Neural progenitor cell (in vitro differentiated cells): ENCODE results near the gene VWA7. TPM values are rescaled to one million over a fixed set of nuclear protein-coding genes. Genes with fewer than 3 reads are reported as not detected.
"Not testable (repeated sequence)": the region's sequence is repeated elsewhere in the genome, so short reads cannot be mapped to it uniquely, and the experiment has no call there.

Source experiments
- DNase-seq: peaks from one replicate; pipeline ENCODE4 v3.0.0-alpha.2; 2016; ENCODE audit warnings: low spot score
- H2AFZ ChIP-seq: fragments of 200-600 bp; sonication (generic); replicated peaks from 2 replicates; pipeline ENCODE4 v1.6.1; 2016; ENCODE audit warnings: antibody characterized with exemption
- H3F3A ChIP-seq: fragments of 200-600 bp; sonication (generic); 2 replicates; pipeline ENCODE4 v1.6.1; 2016; ENCODE audit warnings: antibody characterized with exemption, low read depth
- H3K27ac ChIP-seq: fragments of 200-600 bp; sonication (generic); 2 replicates; pipeline ENCODE4 v1.5.1; 2016; ENCODE audit warnings: mild to moderate bottlenecking
- H3K27me3 ChIP-seq: fragments of 200-600 bp; sonication (generic); 2 replicates; pipeline ENCODE4 v1.6.1; 2016; ENCODE audit warnings: mild to moderate bottlenecking, moderate library complexity
- H3K36me3 ChIP-seq: fragments of 200-600 bp; sonication (generic); 2 replicates; pipeline ENCODE4 v1.5.1; 2016
- H3K4me1 ChIP-seq: fragments of 200-600 bp; sonication (generic); 2 replicates; pipeline ENCODE4 v1.6.1; 2016; ENCODE audit warnings: mixed run types
- H3K4me2 ChIP-seq: fragments of 200-600 bp; sonication (generic); 2 replicates; pipeline ENCODE4 v1.6.1; 2016
- H3K4me3 ChIP-seq: fragments of 200-600 bp; sonication (generic); 2 replicates; pipeline ENCODE4 v1.5.1; 2016
- H3K79me2 ChIP-seq: fragments of 200-600 bp; sonication (generic); 2 replicates; pipeline ENCODE4 v1.6.1; 2016; ENCODE audit warnings: low read depth
- H3K9ac ChIP-seq: fragments of 200-600 bp; sonication (generic); 2 replicates; pipeline ENCODE4 v1.6.1; 2016
- H3K9me3 ChIP-seq: fragments of 200-600 bp; sonication (generic); 2 replicates; pipeline ENCODE4 v1.5.1; 2016; ENCODE audit warnings: low read depth
- H4K20me1 ChIP-seq: fragments of 200-600 bp; sonication (generic); 2 replicates; pipeline ENCODE4 v1.6.1; 2016; ENCODE audit warnings: low read depth
- H3K27ac Mint-ChIP-seq: 3 replicates; pipeline ENCODE4 v1.8.0; 2021; ENCODE audit warnings: mixed read lengths
- H3K27me3 Mint-ChIP-seq: 2 replicates; pipeline ENCODE4 v1.8.0; 2022; ENCODE audit warnings: low read depth, mild to moderate bottlenecking, inconsistent platforms, moderate library complexity, mixed read lengths; ENCODE audit not compliant: insufficient read depth
- H3K36me3 Mint-ChIP-seq: 3 replicates; pipeline ENCODE4 v1.8.0; 2021; ENCODE audit warnings: mixed read lengths
- H3K4me1 Mint-ChIP-seq: 3 replicates; pipeline ENCODE4 v1.8.0; 2021; ENCODE audit warnings: mixed read lengths
- H3K4me3 Mint-ChIP-seq: 3 replicates; pipeline ENCODE4 v1.8.0; 2021; ENCODE audit warnings: mild to moderate bottlenecking, moderate library complexity, mixed read lengths
- H3K9me3 Mint-ChIP-seq: 3 replicates; pipeline ENCODE4 v1.8.0; 2020; ENCODE audit warnings: mixed read lengths
- CTCF ChIP-seq: fragments of 200-600 bp; sonication (generic); IDR thresholded peaks from 2 replicates; pipeline ENCODE4 v1.5.1; 2017; ENCODE audit warnings: antibody characterized with exemption, mild to moderate bottlenecking
- EZH2 ChIP-seq: fragments of 200-600 bp; sonication (generic); IDR thresholded peaks from 2 replicates; pipeline ENCODE4 v1.6.1; 2017; ENCODE audit warnings: antibody characterized with exemption, mild to moderate bottlenecking, moderate library complexity
- EZH2phosphoT487 ChIP-seq: fragments of 200-600 bp; sonication (generic); IDR thresholded peaks from 2 replicates; pipeline ENCODE4 v1.6.1; 2017; ENCODE audit warnings: antibody characterized with exemption
- total RNA-seq: library from RNA; depleted of rRNA; stranded (reverse); fragments of >200 nt; gene quantifications from 2 replicates; pipeline ENCODE4 v1.2.3, GENCODE V29; 2015; ENCODE audit warnings: low replicate concordance

Gene VWA7
- total RNA-seq, 1 donor from 2014 or later = 0.34 TPM

GRCh38 chr6:31795616-31796298 lies 18.6 kb upstream of the VWA7 start, which contains the start of gene VARS1:
TSS of gene VARS1 (minus strand) at chr6:31795752. CDS start at chr6:31795217, 535 bp downstream.
- Histone ChIP-seq H3K4me2 (peak within 1 kb of the TSS; percentile 93), H3K27me3 (no peaks in the 10 kb centered on the region), H3K9ac (peak within 1 kb of the TSS; percentile 79), H3K27ac (peak within 1 kb of the TSS; percentile 97), H2AFZ (peak within 1 kb of the TSS; percentile 46), H4K20me1 (no peaks in the 10 kb centered on the region), H3K36me3 (no peaks in the 10 kb centered on the region), H3K79me2 (peaks cover 34% of the 10 kb centered on the region), H3K4me3 (peak within 1 kb of the TSS; percentile 73), H3F3A (peaks cover 40% of the 10 kb centered on the region), H3K9me3 (no peaks in the 10 kb centered on the region), H3K4me1 (peaks cover 7% of the 10 kb centered on the region)
- peak within 1 kb of the TSS; percentile 99 for H3K27ac Mint-ChIP-seq
- DNase-seq = peak; percentile 97
- H3K4me1 Mint-ChIP-seq = peaks cover 16% of the 10 kb centered on the region
- no peaks in the 10 kb centered on the region for H3K27me3 Mint-ChIP-seq
- TF ChIP-seq CTCF (peak; percentile 75), EZH2phosphoT487 (no peak)
- H3K9me3 Mint-ChIP-seq = no peaks in the 10 kb centered on the region
- peaks cover 9% of the 10 kb centered on the region for H3K36me3 Mint-ChIP-seq
- peak within 1 kb of the TSS; percentile 99 for H3K4me3 Mint-ChIP-seq

- Histone ChIP-seq H3F3A (peaks cover 40% of the 10 kb centered on the region), H3K79me2 (peaks cover 28% of the 10 kb centered on the region), H3K4me3 (peak overlapping the region; percentile 73), H2AFZ (peak overlapping the region; percentile 46), H3K4me1 (peaks cover 7% of the 10 kb centered on the region), H3K9ac (peak overlapping the region; percentile 79), H3K4me2 (peak overlapping the region; percentile 93), H3K27me3 (no peaks in the 10 kb centered on the region), H3K27ac (peak overlapping the region; percentile 97), H3K36me3 (peaks cover 2% of the 10 kb centered on the region), H3K9me3 (no peaks in the 10 kb centered on the region), H4K20me1 (no peaks in the 10 kb centered on the region)
- no peaks in the 10 kb centered on the region for H3K9me3 Mint-ChIP-seq
- peak overlapping the region; percentile 99 for H3K27ac Mint-ChIP-seq
- H3K4me3 Mint-ChIP-seq = peak overlapping the region; percentile 99
- H3K36me3 Mint-ChIP-seq = peaks cover 12% of the 10 kb centered on the region
- no peaks in the 10 kb centered on the region for H3K27me3 Mint-ChIP-seq
- TF ChIP-seq EZH2phosphoT487 = no peak
- no peak for TF ChIP-seq CTCF
- TF ChIP-seq EZH2 = no peak
- no peak for DNase-seq
- peaks cover 16% of the 10 kb centered on the region for H3K4me1 Mint-ChIP-seq
Observed at GRCh38 chr6:31794866-31795615, 17.9 kb upstream of the VWA7 start.

- Mint-ChIP-seq H3K4me1 (peaks cover 16% of the 10 kb centered on the region), H3K9me3 (no peaks in the 10 kb centered on the region), H3K4me3 (peak overlapping the region; percentile 99), H3K36me3 (peaks cover 12% of the 10 kb centered on the region), H3K27me3 (no peaks in the 10 kb centered on the region), H3K27ac (peak overlapping the region; percentile 4)
- H3F3A ChIP-seq = peaks cover 41% of the 10 kb centered on the region
- peak overlapping the region; percentile 93 for H3K4me2 ChIP-seq
- no peaks in the 10 kb centered on the region for H4K20me1 ChIP-seq
- H3K4me3 ChIP-seq = peak overlapping the region; percentile 73
- peak overlapping the region; percentile 46 for H2AFZ ChIP-seq
- no peaks in the 10 kb centered on the region for H3K27me3 ChIP-seq
- peaks cover 4% of the 10 kb centered on the region for H3K36me3 ChIP-seq
- H3K9ac ChIP-seq = peak overlapping the region; percentile 79
- peaks cover 7% of the 10 kb centered on the region for H3K4me1 ChIP-seq
- peaks cover 22% of the 10 kb centered on the region for H3K79me2 ChIP-seq
- TF ChIP-seq CTCF = no peak
- TF ChIP-seq EZH2phosphoT487 = no peak
- no peak for TF ChIP-seq EZH2
- DNase-seq = peak; percentile 70
- no peaks in the 10 kb centered on the region for H3K9me3 ChIP-seq
- H3K27ac ChIP-seq = no peak overlapping the region
Observed at GRCh38 chr6:31794294-31794865, 17.3 kb upstream of the VWA7 start.

GRCh38 chr6:31793927-31794245 lies 16.8 kb upstream of the VWA7 start:
- H3K9me3 Mint-ChIP-seq, H3K36me3 ChIP-seq, H3K27me3 Mint-ChIP-seq, H3K9ac ChIP-seq, H3K4me1 ChIP-seq, H4K20me1 ChIP-seq, DNase-seq, H3K27ac Mint-ChIP-seq, H3K27me3 ChIP-seq, H2AFZ ChIP-seq, H3K27ac ChIP-seq, H3K9me3 ChIP-seq: not testable (repeated sequence)
- Histone ChIP-seq H3K4me3 (peak overlapping the region; percentile 73), H3K79me2 (peaks cover 22% of the 10 kb centered on the region), H3K4me2 (peak overlapping the region; percentile 93), H3F3A (peaks cover 42% of the 10 kb centered on the region)
- Mint-ChIP-seq H3K36me3 (peaks cover 15% of the 10 kb centered on the region), H3K4me3 (peak overlapping the region; percentile 99), H3K4me1 (peaks cover 16% of the 10 kb centered on the region)
